HEK293 (cell line): ENCODE data around the gene WNT9B.

ENCODE experiments used
- CTCF ChIA-PET: fragments of 350-600 bp; formaldehyde crosslinking; extraction: SDS; loops from one replicate; lab custom pipeline; 2021; ENCODE audit warnings: antibody characterized with exemption; lab: Yijun Ruan, JAX
- POLR2A ChIA-PET: fragments of 300-600 bp; formaldehyde crosslinking; extraction: SDS; loops from one replicate; lab custom pipeline; 2020; ENCODE audit warnings: antibody characterized with exemption, inconsistent platforms; lab: Yijun Ruan, JAX
- H3K27ac ChIP-seq: fragments of 200-500 bp; sonication (Bioruptor generic); 2 replicates; pipeline ENCODE4 v1.5.1; 2014; ENCODE audit warnings: low read depth, low read length, control low read depth, inconsistent platforms; ENCODE audit errors: extremely low read depth
- H3K36me3 ChIP-seq, 2 experiments: fragments of 200-500 bp in 1 of 2; sonication (Bioruptor generic) in 1 of 2; 1 replicate in 1 of 2; 2 replicates in 1 of 2; pipeline ENCODE4 v1.5.1; 2014 to 2017; ENCODE audit warnings: inconsistent platforms in 2 of 2, low read length in 2 of 2; ENCODE audit not compliant: control insufficient read depth in 2 of 2, insufficient read depth in 1 of 2
- H3K4me1 ChIP-seq: fragments of 200-500 bp; sonication (Bioruptor generic); 2 replicates; pipeline ENCODE4 v1.5.1; 2014; ENCODE audit warnings: mild to moderate bottlenecking, low read length, inconsistent platforms; ENCODE audit not compliant: control insufficient read depth, insufficient read depth
- H3K4me3 ChIP-seq: 2 replicates; pipeline ENCODE4 v1.5.1; 2011; ENCODE audit warnings: low read depth, mild to moderate bottlenecking, control low read depth, low read length, moderate library complexity
- H3K9me3 ChIP-seq: fragments of 200-500 bp; sonication (Bioruptor generic); 2 replicates; pipeline ENCODE4 v1.5.1; 2014; ENCODE audit warnings: low read depth, low read length, inconsistent platforms; ENCODE audit not compliant: control insufficient read depth, insufficient read depth
- MEIS1 ChIP-seq: sonication (generic); formaldehyde crosslinking; IDR thresholded peaks from 2 replicates; pipeline ENCODE4 v1.8.1; 2022; ENCODE audit warnings: missing genetic modification reagents, mild to moderate bottlenecking, borderline replicate concordance
- OSR2 ChIP-seq: fragments of 450-650 bp; formaldehyde crosslinking; IDR thresholded peaks from 2 replicates; pipeline ENCODE4 v1.5.1; 2016; ENCODE audit warnings: missing biosample characterization, missing genetic modification characterization
- SP3 ChIP-seq: fragments of 450-650 bp; formaldehyde crosslinking; IDR thresholded peaks from 2 replicates; pipeline ENCODE4 v1.5.1; 2016; ENCODE audit warnings: missing biosample characterization, missing genetic modification characterization
- ZNF10 ChIP-seq: fragments of 450-650 bp; formaldehyde crosslinking; IDR thresholded peaks from 2 replicates; pipeline ENCODE4 v1.5.1; 2017; ENCODE audit warnings: missing biosample characterization, missing genetic modification characterization
- ZNF202 ChIP-seq: fragments of 450-650 bp; formaldehyde crosslinking; IDR thresholded peaks from 2 replicates; pipeline ENCODE4 v1.5.1; 2016; ENCODE audit warnings: missing biosample characterization, missing genetic modification characterization, borderline replicate concordance
- ZNF302 ChIP-seq: fragments of 450-650 bp; formaldehyde crosslinking; IDR thresholded peaks from 2 replicates; pipeline ENCODE4 v1.5.1; 2016; ENCODE audit warnings: missing biosample characterization, missing genetic modification characterization, low read depth
- ZNF48 ChIP-seq: fragments of 450-650 bp; formaldehyde crosslinking; IDR thresholded peaks from 2 replicates; pipeline ENCODE4 v1.5.1; 2016; ENCODE audit warnings: missing biosample characterization, missing genetic modification characterization
- ZNF624 ChIP-seq: fragments of 450-650 bp; formaldehyde crosslinking; IDR thresholded peaks from 2 replicates; pipeline ENCODE4 v1.5.1; 2017; ENCODE audit warnings: missing biosample characterization, missing genetic modification characterization
- ZNF660 ChIP-seq: fragments of 450-650 bp; IDR thresholded peaks from 2 replicates; pipeline ENCODE4 v1.5.1; 2018; ENCODE audit warnings: missing biosample characterization, mild to moderate bottlenecking, missing genetic modification characterization
- TF ChIP-seq, protein P1 (sequence below): fragments of 450-650 bp; formaldehyde crosslinking; IDR thresholded peaks from 2 replicates; pipeline ENCODE4 v1.5.1; 2017; ENCODE audit warnings: missing biosample characterization, missing genetic modification characterization
- TF ChIP-seq, protein P2 (sequence below): fragments of 450-650 bp; IDR thresholded peaks from 2 replicates; pipeline ENCODE4 v1.5.1; 2018; ENCODE audit warnings: missing biosample characterization, mild to moderate bottlenecking, missing genetic modification characterization
- TF ChIP-seq, protein P3 (sequence below): fragments of 450-650 bp; formaldehyde crosslinking; IDR thresholded peaks from 2 replicates; pipeline ENCODE4 v1.5.1; 2016; ENCODE audit warnings: missing biosample characterization, missing genetic modification characterization
- TF ChIP-seq, protein P4 (sequence below): fragments of 450-650 bp; formaldehyde crosslinking; IDR thresholded peaks from 2 replicates; pipeline ENCODE4 v1.5.1; 2016; ENCODE audit warnings: missing biosample characterization, missing genetic modification characterization, low read depth
- TF ChIP-seq, protein P5 (sequence below): fragments of 450-650 bp; formaldehyde crosslinking; conservative IDR thresholded peaks from 2 replicates; pipeline ENCODE4 v1.5.1; 2016; ENCODE audit warnings: low read depth, missing biosample characterization, missing genetic modification characterization

WNT9B gene

DNA sequence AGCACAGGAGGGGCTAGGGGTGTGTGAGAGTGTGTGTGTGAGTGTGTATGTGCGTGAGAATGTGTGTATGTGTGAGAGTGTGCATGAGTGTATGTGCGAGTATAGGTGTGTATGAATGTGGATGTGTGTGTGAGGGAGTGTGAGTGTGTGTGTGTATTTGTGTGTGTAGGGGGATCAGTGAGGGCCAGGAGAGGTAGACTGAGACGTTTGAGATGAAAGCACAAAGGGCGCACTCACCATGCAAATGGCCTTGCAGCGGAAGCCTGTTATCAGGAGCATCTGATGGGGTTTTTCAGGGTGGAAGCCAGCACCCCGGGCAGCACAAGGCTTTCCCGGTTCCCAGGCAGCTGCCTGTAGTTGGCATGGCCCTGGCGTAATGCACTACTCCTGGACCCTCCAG is 14.9 kb downstream of the WNT9B start:
- Histone ChIP-seq H3K4me3 (no peak overlapping the region), H3K27ac (no peak overlapping the region), H3K4me1 (0 out of 2 replicates have a peak, but pooled peaks cover 3% of the 10 kb centered on the region)
- CTCF ChIA-PET: interaction anchor here (0.5 to 1.5 kb wide), 2 partner anchors 25 to 912 kb away, joined by 3 to 4 read pairs; no protein-coding TSS in a partner anchor
- POLR2A ChIA-PET: interaction anchor here (1.0 kb wide), 1 partner anchor 25 kb away, joined by 3 read pairs; no protein-coding TSS in a partner anchor
- no peak for TF ChIP-seq OSR2 (tag by site-specific recombination)
- TF ChIP-seq, protein P1, sequence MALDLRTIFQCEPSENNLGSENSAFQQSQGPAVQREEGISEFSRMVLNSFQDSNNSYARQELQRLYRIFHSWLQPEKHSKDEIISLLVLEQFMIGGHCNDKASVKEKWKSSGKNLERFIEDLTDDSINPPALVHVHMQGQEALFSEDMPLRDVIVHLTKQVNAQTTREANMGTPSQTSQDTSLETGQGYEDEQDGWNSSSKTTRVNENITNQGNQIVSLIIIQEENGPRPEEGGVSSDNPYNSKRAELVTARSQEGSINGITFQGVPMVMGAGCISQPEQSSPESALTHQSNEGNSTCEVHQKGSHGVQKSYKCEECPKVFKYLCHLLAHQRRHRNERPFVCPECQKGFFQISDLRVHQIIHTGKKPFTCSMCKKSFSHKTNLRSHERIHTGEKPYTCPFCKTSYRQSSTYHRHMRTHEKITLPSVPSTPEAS (tag by site-specific recombination): peak; percentile 55
- TF ChIP-seq, all 188 proteins: peak for 1
- H3K9me3 ChIP-seq: no peaks in the 10 kb centered on the region
- H3K36me3 ChIP-seq: no peaks in the 10 kb centered on the region

DNA sequence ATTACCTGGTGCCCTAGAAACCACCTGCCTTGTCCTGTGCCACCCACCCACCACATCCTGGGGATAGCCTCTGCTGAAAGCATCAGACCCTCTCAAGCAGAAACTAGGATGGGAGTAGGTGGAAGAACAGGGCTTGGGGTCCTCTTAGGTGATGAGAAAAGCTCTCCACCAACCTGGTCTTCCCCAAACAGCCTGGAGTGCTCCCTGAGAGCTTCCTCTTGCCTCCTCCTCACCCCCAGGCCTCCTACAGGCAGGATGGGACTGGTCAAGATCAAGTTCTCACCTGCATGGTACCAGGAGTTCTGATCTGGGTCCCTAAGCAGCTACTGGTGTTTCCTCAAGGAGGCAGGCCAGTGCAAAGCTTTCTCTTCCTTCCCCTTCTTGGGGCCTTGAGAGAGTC is 15.4 kb downstream of the WNT9B start:
- H3K4me1 ChIP-seq: 0 out of 2 replicates have a peak, but pooled peaks cover 3% of the 10 kb centered on the region
- no peaks in the 10 kb centered on the region for H3K9me3 ChIP-seq
- ChIA-PET CTCF (interaction anchor here (0.5 to 1.5 kb wide), 2 partner anchors 25 to 912 kb away, joined by 3 to 4 read pairs; no protein-coding TSS in a partner anchor), POLR2A (interaction anchor here (1.0 kb wide), 1 partner anchor 25 kb away, joined by 3 read pairs; no protein-coding TSS in a partner anchor)
- H3K27ac ChIP-seq: no peak overlapping the region
- H3K4me3 ChIP-seq: no peak overlapping the region
- TF ChIP-seq MEIS1 (CRISPR knock-in tag): no peak
- TF ChIP-seq, protein P2, sequence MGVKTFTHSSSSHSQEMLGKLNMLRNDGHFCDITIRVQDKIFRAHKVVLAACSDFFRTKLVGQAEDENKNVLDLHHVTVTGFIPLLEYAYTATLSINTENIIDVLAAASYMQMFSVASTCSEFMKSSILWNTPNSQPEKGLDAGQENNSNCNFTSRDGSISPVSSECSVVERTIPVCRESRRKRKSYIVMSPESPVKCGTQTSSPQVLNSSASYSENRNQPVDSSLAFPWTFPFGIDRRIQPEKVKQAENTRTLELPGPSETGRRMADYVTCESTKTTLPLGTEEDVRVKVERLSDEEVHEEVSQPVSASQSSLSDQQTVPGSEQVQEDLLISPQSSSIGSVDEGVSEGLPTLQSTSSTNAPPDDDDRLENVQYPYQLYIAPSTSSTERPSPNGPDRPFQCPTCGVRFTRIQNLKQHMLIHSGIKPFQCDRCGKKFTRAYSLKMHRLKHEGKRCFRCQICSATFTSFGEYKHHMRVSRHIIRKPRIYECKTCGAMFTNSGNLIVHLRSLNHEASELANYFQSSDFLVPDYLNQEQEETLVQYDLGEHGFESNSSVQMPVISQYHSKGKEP: no peak
- TF ChIP-seq, protein P3, sequence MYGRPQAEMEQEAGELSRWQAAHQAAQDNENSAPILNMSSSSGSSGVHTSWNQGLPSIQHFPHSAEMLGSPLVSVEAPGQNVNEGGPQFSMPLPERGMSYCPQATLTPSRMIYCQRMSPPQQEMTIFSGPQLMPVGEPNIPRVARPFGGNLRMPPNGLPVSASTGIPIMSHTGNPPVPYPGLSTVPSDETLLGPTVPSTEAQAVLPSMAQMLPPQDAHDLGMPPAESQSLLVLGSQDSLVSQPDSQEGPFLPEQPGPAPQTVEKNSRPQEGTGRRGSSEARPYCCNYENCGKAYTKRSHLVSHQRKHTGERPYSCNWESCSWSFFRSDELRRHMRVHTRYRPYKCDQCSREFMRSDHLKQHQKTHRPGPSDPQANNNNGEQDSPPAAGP (tag by site-specific recombination): no peak
- TF ChIP-seq, protein P4, sequence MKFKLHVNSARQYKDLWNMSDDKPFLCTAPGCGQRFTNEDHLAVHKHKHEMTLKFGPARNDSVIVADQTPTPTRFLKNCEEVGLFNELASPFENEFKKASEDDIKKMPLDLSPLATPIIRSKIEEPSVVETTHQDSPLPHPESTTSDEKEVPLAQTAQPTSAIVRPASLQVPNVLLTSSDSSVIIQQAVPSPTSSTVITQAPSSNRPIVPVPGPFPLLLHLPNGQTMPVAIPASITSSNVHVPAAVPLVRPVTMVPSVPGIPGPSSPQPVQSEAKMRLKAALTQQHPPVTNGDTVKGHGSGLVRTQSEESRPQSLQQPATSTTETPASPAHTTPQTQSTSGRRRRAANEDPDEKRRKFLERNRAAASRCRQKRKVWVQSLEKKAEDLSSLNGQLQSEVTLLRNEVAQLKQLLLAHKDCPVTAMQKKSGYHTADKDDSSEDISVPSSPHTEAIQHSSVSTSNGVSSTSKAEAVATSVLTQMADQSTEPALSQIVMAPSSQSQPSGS (tag by site-specific recombination): no peak
- TF ChIP-seq, protein P1 (tag by site-specific recombination): no peak
- TF ChIP-seq ZNF624 (tag by site-specific recombination): no peak
- TF ChIP-seq, protein P5, sequence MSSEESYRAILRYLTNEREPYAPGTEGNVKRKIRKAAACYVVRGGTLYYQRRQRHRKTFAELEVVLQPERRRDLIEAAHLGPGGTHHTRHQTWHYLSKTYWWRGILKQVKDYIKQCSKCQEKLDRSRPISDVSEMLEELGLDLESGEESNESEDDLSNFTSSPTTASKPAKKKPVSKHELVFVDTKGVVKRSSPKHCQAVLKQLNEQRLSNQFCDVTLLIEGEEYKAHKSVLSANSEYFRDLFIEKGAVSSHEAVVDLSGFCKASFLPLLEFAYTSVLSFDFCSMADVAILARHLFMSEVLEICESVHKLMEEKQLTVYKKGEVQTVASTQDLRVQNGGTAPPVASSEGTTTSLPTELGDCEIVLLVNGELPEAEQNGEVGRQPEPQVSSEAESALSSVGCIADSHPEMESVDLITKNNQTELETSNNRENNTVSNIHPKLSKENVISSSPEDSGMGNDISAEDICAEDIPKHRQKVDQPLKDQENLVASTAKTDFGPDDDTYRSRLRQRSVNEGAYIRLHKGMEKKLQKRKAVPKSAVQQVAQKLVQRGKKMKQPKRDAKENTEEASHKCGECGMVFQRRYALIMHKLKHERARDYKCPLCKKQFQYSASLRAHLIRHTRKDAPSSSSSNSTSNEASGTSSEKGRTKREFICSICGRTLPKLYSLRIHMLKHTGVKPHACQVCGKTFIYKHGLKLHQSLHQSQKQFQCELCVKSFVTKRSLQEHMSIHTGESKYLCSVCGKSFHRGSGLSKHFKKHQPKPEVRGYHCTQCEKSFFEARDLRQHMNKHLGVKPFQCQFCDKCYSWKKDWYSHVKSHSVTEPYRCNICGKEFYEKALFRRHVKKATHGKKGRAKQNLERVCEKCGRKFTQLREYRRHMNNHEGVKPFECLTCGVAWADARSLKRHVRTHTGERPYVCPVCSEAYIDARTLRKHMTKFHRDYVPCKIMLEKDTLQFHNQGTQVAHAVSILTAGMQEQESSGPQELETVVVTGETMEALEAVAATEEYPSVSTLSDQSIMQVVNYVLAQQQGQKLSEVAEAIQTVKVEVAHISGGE: no peak
- TF ChIP-seq ZNF660 (tag by site-specific recombination): no peak
- TF ChIP-seq ZNF10 (tag by site-specific recombination): no peak
- no peak for TF ChIP-seq ZNF302 (tag by site-specific recombination)
- no peak for TF ChIP-seq ZNF202 (tag by site-specific recombination)
- no peak for TF ChIP-seq SP3 (tag by site-specific recombination)
- TF ChIP-seq ZNF48 (tag by site-specific recombination): no peak
- no peaks in the 10 kb centered on the region for H3K36me3 ChIP-seq
